Measurements from ENCODE around the gene TSEN15. TPM values are rescaled to one million over a fixed set of nuclear protein-coding genes. Genes with fewer than 3 reads are reported as not detected.

TSEN15 gene
- total and polyA plus RNA-seq, 2 experiments from 2014 or later: 55.8 TPM

DNA sequence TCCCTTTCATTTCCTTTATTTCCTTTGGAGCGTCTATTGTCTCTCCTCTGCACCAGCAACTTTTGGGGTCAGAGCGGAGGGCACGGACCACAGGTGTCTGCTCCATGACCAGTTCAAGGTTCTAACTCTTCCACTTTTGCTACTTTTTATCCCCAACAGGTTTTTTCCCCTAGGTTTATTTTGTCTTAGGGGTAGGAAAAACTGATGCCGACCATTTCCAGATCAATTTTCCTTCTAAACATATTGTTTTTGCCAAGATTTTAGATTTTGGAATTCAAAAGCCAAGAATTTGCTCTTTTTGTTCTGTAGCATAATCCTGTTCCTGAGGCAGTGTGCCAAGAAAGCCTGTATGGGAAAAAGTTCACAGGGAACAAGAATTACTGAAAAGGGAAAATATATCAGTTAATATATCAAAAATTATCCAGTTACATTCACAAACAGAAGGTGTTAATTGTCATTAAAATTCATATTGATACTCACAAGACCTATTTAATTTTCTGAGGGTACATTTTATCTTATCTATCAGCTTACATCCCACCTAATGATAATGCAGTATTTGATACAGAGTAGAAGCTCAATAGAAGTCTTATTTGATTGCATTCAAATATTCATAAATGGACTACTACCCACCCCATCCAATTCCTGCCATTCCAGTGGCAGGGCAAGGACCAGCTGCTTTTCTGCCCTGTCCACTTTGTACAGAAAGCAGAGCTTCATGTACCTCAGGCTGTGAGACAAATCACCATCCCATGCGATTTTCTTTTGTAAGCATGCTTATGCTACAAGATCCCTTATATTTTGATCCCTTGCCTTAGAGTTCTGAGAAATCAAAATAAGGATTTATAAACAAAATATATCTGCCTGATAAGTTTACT is 31.2 kb downstream of the TSEN15 start:
- Histone ChIP-seq H3K27me3 (ENCODE audit: insufficient read depth) (no peaks in the 10 kb centered on the region), H3K36me3 (ENCODE audit: insufficient read depth) (no peaks in the 10 kb centered on the region), H3K4me1 (ENCODE audit: insufficient read depth) (no peaks in the 10 kb centered on the region), H3F3A (replicated peaks; ENCODE audit: low read depth) (no peaks in the 10 kb centered on the region), H3K79me2 (replicated peaks; ENCODE audit: insufficient read depth) (no peaks in the 10 kb centered on the region), H3K4me3 (no peak overlapping the region), H3K9me2 (ENCODE audit: insufficient read depth) (peaks cover 3% of the 10 kb centered on the region; the same call in 1 of the 2 replicates), H4K20me1 (replicated peaks; ENCODE audit: insufficient read depth) (no peaks in the 10 kb centered on the region), H3K27ac (ENCODE audit: low read depth) (no peak overlapping the region), H2AFZ (no peak overlapping the region), H3K4me2 (no peak overlapping the region)
- Mint-ChIP-seq H3K36me3 (ENCODE audit: low read depth) (peaks cover 4% of the 10 kb centered on the region; the same call in 1 of the 3 replicates), H3K27me3 (ENCODE audit: insufficient read depth, low read depth, poor library complexity) (no peaks in the 10 kb centered on the region), H3K9me3 (no peaks in the 10 kb centered on the region), H3K4me3 (no peak overlapping the region), H3K27ac (no peak overlapping the region), H3K4me1 (no peaks in the 10 kb centered on the region)
- no peak for ATAC-seq
- no peak for DNase-seq (ENCODE audit: low spot score)
- TF ChIP-seq EZH2phosphoT487 (IDR thresholded peaks at IDR 0.05; ENCODE audit: unreplicated experiment) (no peak), CREB1 (CRISPR knock-in tag; IDR thresholded peaks at IDR 0.05; ENCODE audit: low read depth) (no peak), NANOG (IDR thresholded peaks at IDR 0.05; ENCODE audit: borderline replicate concordance) (no peak), ZNF331 (CRISPR knock-in tag; IDR thresholded peaks at IDR 0.05; ENCODE audit: low read depth) (no peak), STAT1 (IDR thresholded peaks at IDR 0.05; ENCODE audit: unreplicated experiment) (no peak), ZNF114 (CRISPR knock-in tag; IDR thresholded peaks at IDR 0.05) (no peak), POLR2AphosphoS5 (IDR thresholded peaks at IDR 0.05; ENCODE audit: low read depth) (no peak), JUNB (IDR thresholded peaks at IDR 0.05; ENCODE audit: unreplicated experiment) (no peak), EZH2 (IDR thresholded peaks at IDR 0.05; ENCODE audit: low read depth, unreplicated experiment) (no peak)
- TF ChIP-seq, protein P1, sequence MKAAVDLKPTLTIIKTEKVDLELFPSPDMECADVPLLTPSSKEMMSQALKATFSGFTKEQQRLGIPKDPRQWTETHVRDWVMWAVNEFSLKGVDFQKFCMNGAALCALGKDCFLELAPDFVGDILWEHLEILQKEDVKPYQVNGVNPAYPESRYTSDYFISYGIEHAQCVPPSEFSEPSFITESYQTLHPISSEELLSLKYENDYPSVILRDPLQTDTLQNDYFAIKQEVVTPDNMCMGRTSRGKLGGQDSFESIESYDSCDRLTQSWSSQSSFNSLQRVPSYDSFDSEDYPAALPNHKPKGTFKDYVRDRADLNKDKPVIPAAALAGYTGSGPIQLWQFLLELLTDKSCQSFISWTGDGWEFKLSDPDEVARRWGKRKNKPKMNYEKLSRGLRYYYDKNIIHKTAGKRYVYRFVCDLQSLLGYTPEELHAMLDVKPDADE (IDR thresholded peaks at IDR 0.05): no peak
- TF ChIP-seq, protein P2, sequence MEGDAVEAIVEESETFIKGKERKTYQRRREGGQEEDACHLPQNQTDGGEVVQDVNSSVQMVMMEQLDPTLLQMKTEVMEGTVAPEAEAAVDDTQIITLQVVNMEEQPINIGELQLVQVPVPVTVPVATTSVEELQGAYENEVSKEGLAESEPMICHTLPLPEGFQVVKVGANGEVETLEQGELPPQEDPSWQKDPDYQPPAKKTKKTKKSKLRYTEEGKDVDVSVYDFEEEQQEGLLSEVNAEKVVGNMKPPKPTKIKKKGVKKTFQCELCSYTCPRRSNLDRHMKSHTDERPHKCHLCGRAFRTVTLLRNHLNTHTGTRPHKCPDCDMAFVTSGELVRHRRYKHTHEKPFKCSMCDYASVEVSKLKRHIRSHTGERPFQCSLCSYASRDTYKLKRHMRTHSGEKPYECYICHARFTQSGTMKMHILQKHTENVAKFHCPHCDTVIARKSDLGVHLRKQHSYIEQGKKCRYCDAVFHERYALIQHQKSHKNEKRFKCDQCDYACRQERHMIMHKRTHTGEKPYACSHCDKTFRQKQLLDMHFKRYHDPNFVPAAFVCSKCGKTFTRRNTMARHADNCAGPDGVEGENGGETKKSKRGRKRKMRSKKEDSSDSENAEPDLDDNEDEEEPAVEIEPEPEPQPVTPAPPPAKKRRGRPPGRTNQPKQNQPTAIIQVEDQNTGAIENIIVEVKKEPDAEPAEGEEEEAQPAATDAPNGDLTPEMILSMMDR (conservative IDR thresholded peaks at IDR 0.05; ENCODE audit: low read depth in 2 of 2): no peak
- TF ChIP-seq, protein P3, sequence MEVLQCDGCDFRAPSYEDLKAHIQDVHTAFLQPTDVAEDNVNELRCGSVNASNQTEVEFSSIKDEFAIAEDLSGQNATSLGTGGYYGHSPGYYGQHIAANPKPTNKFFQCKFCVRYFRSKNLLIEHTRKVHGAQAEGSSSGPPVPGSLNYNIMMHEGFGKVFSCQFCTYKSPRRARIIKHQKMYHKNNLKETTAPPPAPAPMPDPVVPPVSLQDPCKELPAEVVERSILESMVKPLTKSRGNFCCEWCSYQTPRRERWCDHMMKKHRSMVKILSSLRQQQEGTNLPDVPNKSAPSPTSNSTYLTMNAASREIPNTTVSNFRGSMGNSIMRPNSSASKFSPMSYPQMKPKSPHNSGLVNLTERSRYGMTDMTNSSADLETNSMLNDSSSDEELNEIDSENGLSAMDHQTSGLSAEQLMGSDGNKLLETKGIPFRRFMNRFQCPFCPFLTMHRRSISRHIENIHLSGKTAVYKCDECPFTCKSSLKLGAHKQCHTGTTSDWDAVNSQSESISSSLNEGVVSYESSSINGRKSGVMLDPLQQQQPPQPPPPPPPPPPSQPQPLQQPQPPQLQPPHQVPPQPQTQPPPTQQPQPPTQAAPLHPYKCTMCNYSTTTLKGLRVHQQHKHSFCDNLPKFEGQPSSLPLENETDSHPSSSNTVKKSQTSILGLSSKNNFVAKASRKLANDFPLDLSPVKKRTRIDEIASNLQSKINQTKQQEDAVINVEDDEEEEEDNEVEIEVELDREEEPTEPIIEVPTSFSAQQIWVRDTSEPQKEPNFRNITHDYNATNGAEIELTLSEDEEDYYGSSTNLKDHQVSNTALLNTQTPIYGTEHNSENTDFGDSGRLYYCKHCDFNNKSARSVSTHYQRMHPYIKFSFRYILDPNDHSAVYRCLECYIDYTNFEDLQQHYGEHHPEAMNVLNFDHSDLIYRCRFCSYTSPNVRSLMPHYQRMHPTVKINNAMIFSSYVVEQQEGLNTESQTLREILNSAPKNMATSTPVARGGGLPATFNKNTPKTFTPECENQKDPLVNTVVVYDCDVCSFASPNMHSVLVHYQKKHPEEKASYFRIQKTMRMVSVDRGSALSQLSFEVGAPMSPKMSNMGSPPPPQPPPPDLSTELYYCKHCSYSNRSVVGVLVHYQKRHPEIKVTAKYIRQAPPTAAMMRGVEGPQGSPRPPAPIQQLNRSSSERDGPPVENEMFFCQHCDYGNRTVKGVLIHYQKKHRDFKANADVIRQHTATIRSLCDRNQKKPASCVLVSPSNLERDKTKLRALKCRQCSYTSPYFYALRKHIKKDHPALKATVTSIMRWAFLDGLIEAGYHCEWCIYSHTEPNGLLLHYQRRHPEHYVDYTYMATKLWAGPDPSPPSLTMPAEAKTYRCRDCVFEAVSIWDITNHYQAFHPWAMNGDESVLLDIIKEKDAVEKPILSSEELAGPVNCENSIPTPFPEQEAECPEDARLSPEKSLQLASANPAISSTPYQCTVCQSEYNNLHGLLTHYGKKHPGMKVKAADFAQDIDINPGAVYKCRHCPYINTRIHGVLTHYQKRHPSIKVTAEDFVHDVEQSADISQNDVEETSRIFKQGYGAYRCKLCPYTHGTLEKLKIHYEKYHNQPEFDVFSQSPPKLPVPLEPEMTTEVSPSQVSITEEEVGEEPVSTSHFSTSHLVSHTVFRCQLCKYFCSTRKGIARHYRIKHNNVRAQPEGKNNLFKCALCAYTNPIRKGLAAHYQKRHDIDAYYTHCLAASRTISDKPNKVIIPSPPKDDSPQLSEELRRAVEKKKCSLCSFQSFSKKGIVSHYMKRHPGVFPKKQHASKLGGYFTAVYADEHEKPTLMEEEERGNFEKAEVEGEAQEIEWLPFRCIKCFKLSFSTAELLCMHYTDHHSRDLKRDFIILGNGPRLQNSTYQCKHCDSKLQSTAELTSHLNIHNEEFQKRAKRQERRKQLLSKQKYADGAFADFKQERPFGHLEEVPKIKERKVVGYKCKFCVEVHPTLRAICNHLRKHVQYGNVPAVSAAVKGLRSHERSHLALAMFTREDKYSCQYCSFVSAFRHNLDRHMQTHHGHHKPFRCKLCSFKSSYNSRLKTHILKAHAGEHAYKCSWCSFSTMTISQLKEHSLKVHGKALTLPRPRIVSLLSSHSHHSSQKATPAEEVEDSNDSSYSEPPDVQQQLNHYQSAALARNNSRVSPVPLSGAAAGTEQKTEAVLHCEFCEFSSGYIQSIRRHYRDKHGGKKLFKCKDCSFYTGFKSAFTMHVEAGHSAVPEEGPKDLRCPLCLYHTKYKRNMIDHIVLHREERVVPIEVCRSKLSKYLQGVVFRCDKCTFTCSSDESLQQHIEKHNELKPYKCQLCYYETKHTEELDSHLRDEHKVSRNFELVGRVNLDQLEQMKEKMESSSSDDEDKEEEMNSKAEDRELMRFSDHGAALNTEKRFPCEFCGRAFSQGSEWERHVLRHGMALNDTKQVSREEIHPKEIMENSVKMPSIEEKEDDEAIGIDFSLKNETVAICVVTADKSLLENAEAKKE (CRISPR knock-in tag; IDR thresholded peaks at IDR 0.05): no peak
- TF ChIP-seq, protein P4, sequence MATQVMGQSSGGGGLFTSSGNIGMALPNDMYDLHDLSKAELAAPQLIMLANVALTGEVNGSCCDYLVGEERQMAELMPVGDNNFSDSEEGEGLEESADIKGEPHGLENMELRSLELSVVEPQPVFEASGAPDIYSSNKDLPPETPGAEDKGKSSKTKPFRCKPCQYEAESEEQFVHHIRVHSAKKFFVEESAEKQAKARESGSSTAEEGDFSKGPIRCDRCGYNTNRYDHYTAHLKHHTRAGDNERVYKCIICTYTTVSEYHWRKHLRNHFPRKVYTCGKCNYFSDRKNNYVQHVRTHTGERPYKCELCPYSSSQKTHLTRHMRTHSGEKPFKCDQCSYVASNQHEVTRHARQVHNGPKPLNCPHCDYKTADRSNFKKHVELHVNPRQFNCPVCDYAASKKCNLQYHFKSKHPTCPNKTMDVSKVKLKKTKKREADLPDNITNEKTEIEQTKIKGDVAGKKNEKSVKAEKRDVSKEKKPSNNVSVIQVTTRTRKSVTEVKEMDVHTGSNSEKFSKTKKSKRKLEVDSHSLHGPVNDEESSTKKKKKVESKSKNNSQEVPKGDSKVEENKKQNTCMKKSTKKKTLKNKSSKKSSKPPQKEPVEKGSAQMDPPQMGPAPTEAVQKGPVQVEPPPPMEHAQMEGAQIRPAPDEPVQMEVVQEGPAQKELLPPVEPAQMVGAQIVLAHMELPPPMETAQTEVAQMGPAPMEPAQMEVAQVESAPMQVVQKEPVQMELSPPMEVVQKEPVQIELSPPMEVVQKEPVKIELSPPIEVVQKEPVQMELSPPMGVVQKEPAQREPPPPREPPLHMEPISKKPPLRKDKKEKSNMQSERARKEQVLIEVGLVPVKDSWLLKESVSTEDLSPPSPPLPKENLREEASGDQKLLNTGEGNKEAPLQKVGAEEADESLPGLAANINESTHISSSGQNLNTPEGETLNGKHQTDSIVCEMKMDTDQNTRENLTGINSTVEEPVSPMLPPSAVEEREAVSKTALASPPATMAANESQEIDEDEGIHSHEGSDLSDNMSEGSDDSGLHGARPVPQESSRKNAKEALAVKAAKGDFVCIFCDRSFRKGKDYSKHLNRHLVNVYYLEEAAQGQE (IDR thresholded peaks at IDR 0.05; ENCODE audit: unreplicated experiment): no peak

Measured in GM23338 (cell line).